Epithelial cell of proximal tubule (primary cell): Measurements from ENCODE around the gene PDCL3. TPM values are rescaled to one million over a fixed set of nuclear protein-coding genes. Genes with fewer than 3 reads are reported as not detected.

ENCODE experiments used
- DNase-seq: peaks from one replicate; pipeline ENCODE4 v3.0.0-alpha.2; 2011; ENCODE audit warnings: low read depth
- H3K4me3 ChIP-seq: 2 replicates; pipeline ENCODE4 v1.5.1; 2011; ENCODE audit warnings: low read depth, mild to moderate bottlenecking, low read length
- CTCF ChIP-seq: conservative IDR thresholded peaks from 2 replicates; pipeline ENCODE4 v1.5.1; 2012; ENCODE audit warnings: low read depth, mild to moderate bottlenecking, low read length
- total RNA-seq: library from RNA; depleted of rRNA; stranded (reverse); fragments of >200 nt; gene quantifications from 2 replicates; pipeline ENCODE4 v1.2.3, GENCODE V29; 2015

PDCL3 gene
- total RNA-seq, 1 donor from 2014 or later: 20.8 TPM

GRCh38 chr2:100623930-100624329 is 61.1 kb downstream of the PDCL3 start:
- TF ChIP-seq CTCF: no peak
- no peak overlapping the region for H3K4me3 ChIP-seq

GRCh38 chr2:100624536-100624935 is 61.7 kb downstream of the PDCL3 start:
- no peak for TF ChIP-seq CTCF
- no peak overlapping the region for H3K4me3 ChIP-seq
- no peak for DNase-seq

More at GRCh38 chr2:100623930-100624329, 61.1 kb downstream of the PDCL3 start:
- DNase-seq: no peak

GRCh38 chr2:100625717-100626116 is 62.9 kb downstream of the PDCL3 start:
- no peak for TF ChIP-seq CTCF
- H3K4me3 ChIP-seq: no peak overlapping the region
- DNase-seq: no peak

Other genes starting within 250 kb of the PDCL3 start
- 0.43 and 1.3 TPM in 2 replicates for gene LONRF2, start 240.5 kb upstream of the PDCL3 start, total RNA-seq
- gene CHST10, start 145.3 kb upstream of the PDCL3 start, total RNA-seq: 8.8 and 18.1 TPM in 2 replicates
- not detected in 2 replicates for gene NMS, start 92.5 kb upstream of the PDCL3 start, total RNA-seq